GM12891 (cell line): ENCODE data around the gene GCSH.
"Not testable (repeated sequence)": the region's sequence is repeated elsewhere in the genome, so short reads cannot be mapped to it uniquely, and the experiment has no call there.

ENCODE experiments used
- DNase-seq: peaks from one replicate; pipeline ENCODE4 v3.0.0; 2011; ENCODE audit warnings: low spot score; ENCODE audit not compliant: insufficient read length
- FAIRE-seq: peaks from 2 replicates; lab custom pipeline; 2011; peaks lifted over from hg19 to GRCh38; lab: Jason Lieb, UNC
- PAX5 ChIP-seq: IDR thresholded peaks from 2 replicates; pipeline ENCODE4 v1.6.1; 2011; ENCODE audit warnings: low read length, moderate library complexity, mild to moderate bottlenecking; ENCODE audit not compliant: insufficient read depth, severe bottlenecking
- POLR2A ChIP-seq: IDR thresholded peaks from 2 replicates; pipeline ENCODE4 v1.6.1; 2011; ENCODE audit warnings: low read depth, low read length, control low read depth
- POLR2AphosphoS5 ChIP-seq: IDR thresholded peaks from 2 replicates; pipeline ENCODE4 v1.6.1; 2011; ENCODE audit warnings: low read depth, low read length, control low read depth
- POU2F2 ChIP-seq: IDR thresholded peaks from 2 replicates; pipeline ENCODE4 v1.6.1; 2011; ENCODE audit warnings: low read depth, mild to moderate bottlenecking, control low read depth, low read length, moderate library complexity
- SPI1 ChIP-seq: IDR thresholded peaks from 2 replicates; pipeline ENCODE4 v1.6.1; 2011; ENCODE audit warnings: low read depth, low read length, control low read depth
- TAF1 ChIP-seq: IDR thresholded peaks from 2 replicates; pipeline ENCODE4 v1.6.1; 2011; ENCODE audit warnings: low read depth, low read length, control low read depth

Gene GCSH

DNA sequence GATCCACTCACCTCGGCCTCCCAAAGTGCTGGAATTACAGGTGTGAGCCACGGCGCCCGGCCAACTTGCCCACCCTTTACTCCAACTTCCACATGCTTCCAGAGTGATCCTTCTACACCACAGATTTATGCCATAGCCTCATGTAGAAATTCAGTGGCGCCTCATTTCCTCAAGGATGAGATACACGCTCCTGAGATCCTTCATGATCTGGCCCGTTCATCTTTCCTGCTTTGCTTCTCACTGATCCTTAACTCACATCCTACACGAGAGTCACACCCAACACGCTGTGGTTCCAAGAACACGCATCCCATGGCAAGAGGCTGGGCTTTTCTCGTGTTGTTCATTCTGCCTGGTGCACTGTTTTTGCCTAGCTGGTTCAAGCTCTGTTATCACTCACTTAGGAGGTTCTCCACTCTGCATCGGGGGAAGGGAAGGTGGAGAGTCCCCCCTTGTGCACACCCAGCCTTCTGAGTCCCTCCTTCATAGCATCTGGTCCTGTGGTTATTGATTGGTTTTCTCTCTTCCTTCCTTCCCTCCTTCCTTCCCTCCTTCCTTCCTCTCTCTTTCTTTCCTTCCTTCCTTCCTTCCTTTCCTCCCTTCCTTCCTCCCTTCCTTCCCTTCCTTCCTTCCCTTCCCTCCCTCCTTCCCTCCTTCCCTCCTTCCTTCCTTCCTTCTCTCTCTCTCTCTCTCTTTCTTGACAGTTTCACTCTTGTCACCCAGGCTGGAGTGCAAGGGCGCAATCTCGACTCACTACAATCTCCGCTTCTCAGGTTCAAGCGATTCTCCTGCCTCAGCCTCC lies 32.7 kb upstream of the GCSH start:
- DNase-seq: no peak
- TF ChIP-seq POLR2AphosphoS5: no peak
- no peak for TF ChIP-seq POLR2A
- TF ChIP-seq PAX5: no peak
- no peak for TF ChIP-seq SPI1
- no peak for TF ChIP-seq TAF1
- TF ChIP-seq POU2F2: no peak
- no peak for FAIRE-seq

GRCh38 chr16:81127051-81127450 lies 30.9 kb upstream of the GCSH start:
- DNase-seq (no peak), FAIRE-seq (no peak)
- TF ChIP-seq POLR2A (no peak), POLR2AphosphoS5 (no peak), POU2F2 (no peak), TAF1 (no peak), PAX5 (no peak), SPI1 (no peak)

- FAIRE-seq: no peak
Measured at GRCh38 chr16:81123092-81123852, 27.1 kb upstream of the GCSH start.

DNA sequence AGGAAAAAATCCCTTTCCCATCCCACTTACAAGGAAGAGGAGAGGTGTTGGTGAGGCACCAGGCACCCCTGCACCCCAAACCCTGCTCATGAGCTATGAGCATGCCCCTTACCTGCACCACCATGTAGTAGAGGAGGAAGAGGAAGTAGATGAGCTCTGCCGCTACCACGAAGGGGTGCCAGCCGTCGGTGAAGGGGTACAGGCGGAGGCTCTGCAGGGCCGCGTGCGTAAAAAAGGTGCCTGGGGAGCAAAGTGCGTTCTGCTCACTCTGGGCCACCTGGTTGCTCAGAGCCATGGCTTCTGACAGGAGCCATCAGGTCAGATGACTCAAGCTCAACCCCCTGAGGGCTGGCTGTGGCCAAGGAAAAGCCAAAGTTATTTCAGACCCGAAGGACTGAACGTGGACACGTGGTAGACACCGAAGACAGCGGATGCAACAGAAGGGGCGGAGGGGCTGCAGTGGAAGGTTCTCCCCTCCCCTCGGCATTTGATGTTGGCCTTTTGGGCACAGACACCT lies 25.3 kb upstream of the GCSH start:
- FAIRE-seq (no peak), DNase-seq (no peak)
- no peak for TF ChIP-seq PAX5
- no peak for TF ChIP-seq POU2F2
- TF ChIP-seq TAF1: no peak
- TF ChIP-seq POLR2A: no peak
- no peak for TF ChIP-seq POLR2AphosphoS5
- no peak for TF ChIP-seq SPI1

More at GRCh38 chr16:81123092-81123852, 27.1 kb upstream of the GCSH start:
- DNase-seq: no peak
- no peak for TF ChIP-seq TAF1
- no peak for TF ChIP-seq SPI1
- no peak for TF ChIP-seq POU2F2
- TF ChIP-seq PAX5: no peak
- no peak for TF ChIP-seq POLR2AphosphoS5
- TF ChIP-seq POLR2A: no peak

DNA sequence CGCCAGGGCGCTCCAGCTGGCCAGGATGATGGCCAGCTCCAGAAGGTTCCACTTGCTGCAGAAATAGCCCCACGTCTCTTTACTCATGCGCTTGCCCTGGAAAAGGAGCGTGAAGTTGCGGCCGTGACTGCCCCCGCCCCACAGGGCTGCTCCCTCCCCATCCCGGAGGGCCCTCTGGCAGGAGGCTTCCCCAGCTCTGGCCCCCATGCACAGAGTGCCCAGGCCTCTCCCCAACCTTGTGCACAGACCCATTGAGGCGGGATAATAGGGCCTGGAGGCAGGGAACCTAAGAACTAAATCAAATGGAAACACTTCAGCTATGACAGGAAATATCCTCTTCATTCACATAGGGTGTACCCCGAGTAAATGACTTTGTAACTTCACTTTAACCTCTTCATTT lies 21.2 kb upstream of the GCSH start:
- TF ChIP-seq POLR2AphosphoS5 (no peak), PAX5 (no peak), POU2F2 (no peak), POLR2A (no peak), TAF1 (no peak), SPI1 (no peak)
- FAIRE-seq: no peak
- no peak for DNase-seq

GRCh38 chr16:81116285-81116684 lies 20.1 kb upstream of the GCSH start:
- no peak for FAIRE-seq
- TF ChIP-seq POLR2A (no peak), POU2F2 (no peak), PAX5 (no peak), POLR2AphosphoS5 (no peak)
- no peak for DNase-seq

DNA sequence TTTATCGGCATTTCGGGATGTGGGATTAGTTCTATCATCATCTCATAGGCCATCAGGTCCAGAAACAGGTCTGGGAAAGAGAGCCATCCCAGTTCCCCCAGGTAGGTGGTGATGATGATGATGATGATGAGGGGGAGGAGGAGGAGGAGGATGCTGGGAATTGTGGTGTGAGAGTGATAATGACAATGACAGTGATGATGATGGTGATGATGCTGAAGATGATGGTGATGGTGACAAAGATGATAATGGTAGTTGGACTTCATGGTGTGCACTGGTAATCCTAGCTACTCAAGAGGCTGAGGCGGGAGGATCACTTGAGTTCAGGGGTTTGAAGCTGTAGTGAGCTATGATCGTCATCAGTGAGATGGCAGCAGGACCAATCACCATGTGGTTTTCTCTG lies 16.3 kb upstream of the GCSH start:
- FAIRE-seq: no peak
- no peak for DNase-seq
- TF ChIP-seq PAX5: no peak
- TF ChIP-seq POU2F2: no peak
- TF ChIP-seq POLR2AphosphoS5: no peak
- TF ChIP-seq SPI1: no peak
- TF ChIP-seq POLR2A: no peak
- TF ChIP-seq TAF1: no peak

- not testable (repeated sequence) for FAIRE-seq, DNase-seq
Measured at GRCh38 chr16:81109274-81109673, 13.1 kb upstream of the GCSH start.

DNA sequence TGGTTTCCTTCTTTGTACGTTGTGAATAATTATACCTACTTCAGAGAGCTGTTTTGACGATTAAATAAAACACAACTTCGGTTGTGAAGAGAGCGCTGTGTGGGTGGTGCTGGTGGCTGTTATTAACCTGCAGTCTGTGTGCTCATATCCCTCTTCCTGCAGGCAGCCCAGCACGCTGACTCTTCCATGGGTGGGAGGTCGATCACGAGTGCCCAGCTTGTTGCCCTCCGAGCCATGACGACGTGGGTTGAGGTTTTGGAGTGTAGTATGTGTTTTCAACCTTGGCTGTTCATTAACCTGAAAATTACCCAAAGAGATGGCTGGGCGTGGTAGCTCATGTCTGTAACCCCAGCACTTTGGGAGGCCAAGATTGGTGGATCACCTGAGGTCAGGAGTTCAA lies 11.3 kb upstream of the GCSH start:
- TF ChIP-seq POU2F2 (no peak), PAX5 (no peak), SPI1 (no peak), POLR2AphosphoS5 (no peak), TAF1 (no peak), POLR2A (no peak)
- DNase-seq (no peak), FAIRE-seq (no peak)

DNA sequence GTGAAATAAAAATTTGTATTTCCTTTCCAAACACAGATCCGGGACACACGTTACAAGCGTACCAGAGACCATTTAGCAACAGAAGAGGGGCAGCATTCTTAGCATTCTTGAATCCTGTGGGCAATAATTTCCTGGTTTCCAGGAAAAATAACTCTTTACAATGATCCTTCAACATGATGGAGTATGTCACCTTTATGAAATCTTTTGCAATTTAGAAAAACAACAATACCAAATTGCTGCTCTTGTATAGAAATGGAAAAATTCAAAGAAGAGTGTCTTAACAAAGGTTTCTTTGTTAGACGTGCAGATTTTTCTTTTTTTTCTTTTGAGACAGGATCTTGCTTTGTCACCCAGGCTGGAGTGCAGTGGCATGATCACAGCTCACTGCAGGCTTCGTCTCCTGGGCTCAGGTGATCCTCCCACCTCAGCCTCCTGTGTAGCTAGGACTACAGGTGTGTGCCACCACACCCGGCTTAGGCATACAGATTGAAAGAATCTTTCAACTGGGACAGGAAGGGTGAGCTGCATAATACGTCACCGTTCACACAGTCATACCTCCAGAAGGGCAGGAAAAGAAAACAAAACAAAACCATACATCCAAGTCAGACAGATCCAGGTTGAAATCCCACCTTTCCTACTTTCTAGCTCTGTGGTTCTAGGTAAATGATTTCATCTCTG lies 10.8 kb upstream of the GCSH start:
- TF ChIP-seq POU2F2: no peak
- TF ChIP-seq POLR2AphosphoS5: no peak
- DNase-seq (no peak), FAIRE-seq (no peak)
